ENCODE data around the gene APH1B.

APH1B gene

DNA sequence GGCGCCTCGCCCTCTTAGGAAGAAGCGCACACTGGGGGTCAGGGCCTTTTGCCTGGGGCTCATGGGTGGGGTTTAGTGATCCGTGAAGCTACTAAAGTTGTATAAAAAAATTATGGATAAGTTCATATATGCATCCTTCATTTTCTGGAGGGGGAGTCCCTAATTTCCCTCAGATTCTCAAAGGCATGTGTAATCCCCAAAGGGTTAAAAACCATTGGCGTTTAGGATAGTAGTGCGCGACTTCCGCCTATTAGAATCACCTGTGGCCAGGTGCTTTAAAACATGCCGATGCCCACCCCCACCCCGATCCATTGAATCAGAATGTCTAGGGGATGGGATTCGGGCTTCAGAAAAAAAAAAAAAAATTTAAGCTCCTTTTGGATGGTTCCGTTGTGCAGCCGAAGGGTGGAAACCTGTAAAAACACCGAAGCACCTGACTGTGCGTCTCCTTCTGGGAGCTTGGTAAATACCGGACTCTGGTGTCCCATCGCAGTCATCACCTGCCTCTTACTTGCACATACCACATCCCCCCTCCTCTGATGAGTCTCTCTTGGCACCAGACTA, 570 bp downstream of the APH1B start:
- H3K36me3 ChIP-seq (replicated peaks; ENCODE audit: low read depth, low read length) = peaks cover 3% of the 10 kb centered on the region
- peaks cover 14% of the 10 kb centered on the region; the same call in 1 of the 2 replicates for H3K4me1 ChIP-seq (ENCODE audit: low read length)
- H3K4me2 ChIP-seq (ENCODE audit: low read length) = peak overlapping the region; percentile 69
- H3K27me3 ChIP-seq (ENCODE audit: low read depth, low read length) = no peaks in the 10 kb centered on the region
- no peaks in the 10 kb centered on the region for H3K9me3 ChIP-seq (ENCODE audit: insufficient read depth, low read length)
- peak overlapping the region; percentile 39 for H3K27ac ChIP-seq (ENCODE audit: low read length)
- H4K20me1 ChIP-seq (ENCODE audit: insufficient read depth, low read length) = no peaks in the 10 kb centered on the region
- no peak for TF ChIP-seq EZH2phosphoT487 (IDR thresholded peaks at IDR 0.05; ENCODE audit: low read depth)
- TF ChIP-seq, protein P1, sequence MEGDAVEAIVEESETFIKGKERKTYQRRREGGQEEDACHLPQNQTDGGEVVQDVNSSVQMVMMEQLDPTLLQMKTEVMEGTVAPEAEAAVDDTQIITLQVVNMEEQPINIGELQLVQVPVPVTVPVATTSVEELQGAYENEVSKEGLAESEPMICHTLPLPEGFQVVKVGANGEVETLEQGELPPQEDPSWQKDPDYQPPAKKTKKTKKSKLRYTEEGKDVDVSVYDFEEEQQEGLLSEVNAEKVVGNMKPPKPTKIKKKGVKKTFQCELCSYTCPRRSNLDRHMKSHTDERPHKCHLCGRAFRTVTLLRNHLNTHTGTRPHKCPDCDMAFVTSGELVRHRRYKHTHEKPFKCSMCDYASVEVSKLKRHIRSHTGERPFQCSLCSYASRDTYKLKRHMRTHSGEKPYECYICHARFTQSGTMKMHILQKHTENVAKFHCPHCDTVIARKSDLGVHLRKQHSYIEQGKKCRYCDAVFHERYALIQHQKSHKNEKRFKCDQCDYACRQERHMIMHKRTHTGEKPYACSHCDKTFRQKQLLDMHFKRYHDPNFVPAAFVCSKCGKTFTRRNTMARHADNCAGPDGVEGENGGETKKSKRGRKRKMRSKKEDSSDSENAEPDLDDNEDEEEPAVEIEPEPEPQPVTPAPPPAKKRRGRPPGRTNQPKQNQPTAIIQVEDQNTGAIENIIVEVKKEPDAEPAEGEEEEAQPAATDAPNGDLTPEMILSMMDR (IDR thresholded peaks at IDR 0.05; ENCODE audit: low read depth, low read length) = no peak
- no peaks in the 10 kb centered on the region for H3K79me2 ChIP-seq (ENCODE audit: low read length)
- peak overlapping the region; percentile 91 for H3K9ac ChIP-seq (ENCODE audit: low read length)
- H3K4me3 ChIP-seq (ENCODE audit: low read length) = peak overlapping the region; percentile 97
- H2AFZ ChIP-seq (ENCODE audit: low read depth, low read length) = peak overlapping the region; percentile 86

DNA sequence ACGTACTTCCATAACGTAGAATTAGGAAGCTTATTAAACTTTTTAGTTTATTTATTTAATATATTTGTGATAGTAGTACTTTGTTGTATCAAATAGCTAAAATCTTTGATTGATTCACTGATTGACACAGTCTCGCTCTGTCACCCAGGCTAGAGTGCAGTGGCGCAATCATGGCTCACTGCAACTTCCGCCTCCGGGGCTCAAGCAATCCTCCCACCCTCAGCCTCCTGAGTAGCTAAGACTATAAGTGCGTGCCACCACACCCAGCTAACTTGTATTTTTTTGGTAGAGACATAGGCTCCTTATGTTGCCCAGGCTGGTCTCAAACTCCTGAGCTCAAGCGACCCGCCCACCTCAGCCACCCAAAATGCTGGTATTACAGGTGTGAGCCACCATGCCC, 5.7 kb downstream of the APH1B start:
- Histone ChIP-seq H3K4me3 (ENCODE audit: low read length) (no peak overlapping the region), H3K4me1 (ENCODE audit: low read length) (peaks cover 6% of the 10 kb centered on the region; the same call in 1 of the 2 replicates), H3K9ac (ENCODE audit: low read length) (no peak overlapping the region), H3K36me3 (replicated peaks; ENCODE audit: low read depth, low read length) (peaks cover 3% of the 10 kb centered on the region), H3K27ac (ENCODE audit: low read length) (no peak overlapping the region), H2AFZ (ENCODE audit: low read depth, low read length) (no peak overlapping the region), H3K27me3 (ENCODE audit: low read depth, low read length) (no peaks in the 10 kb centered on the region), H3K4me2 (ENCODE audit: low read length) (no peak overlapping the region), H4K20me1 (ENCODE audit: insufficient read depth, low read length) (no peaks in the 10 kb centered on the region), H3K79me2 (ENCODE audit: low read length) (no peaks in the 10 kb centered on the region), H3K9me3 (ENCODE audit: insufficient read depth, low read length) (no peaks in the 10 kb centered on the region)
- TF ChIP-seq, protein P1 (IDR thresholded peaks at IDR 0.05; ENCODE audit: low read depth, low read length) = no peak
- TF ChIP-seq EZH2phosphoT487 (IDR thresholded peaks at IDR 0.05; ENCODE audit: low read depth) = no peak

DNA sequence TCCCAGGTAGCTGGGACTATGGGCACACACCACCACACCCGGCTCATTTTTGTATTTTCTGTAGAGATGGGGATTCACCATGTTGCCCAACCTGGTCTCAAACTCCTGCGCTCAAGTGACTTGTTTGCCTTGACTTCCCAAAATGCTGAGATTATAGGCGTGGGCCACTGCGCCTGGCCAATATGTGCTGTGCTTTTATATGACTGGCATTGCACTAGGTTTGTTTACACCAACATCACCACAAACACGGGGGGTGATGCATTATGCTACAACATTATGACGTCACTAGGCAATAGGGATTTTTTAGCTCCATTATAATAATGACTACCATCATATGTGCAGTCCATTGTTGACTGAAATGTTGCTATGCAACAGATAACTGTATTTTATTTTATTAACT, 6.9 kb downstream of the APH1B start:
- Histone ChIP-seq H3K9me3 (ENCODE audit: insufficient read depth, low read length) (no peaks in the 10 kb centered on the region), H3K4me1 (ENCODE audit: low read length) (peaks cover 6% of the 10 kb centered on the region; the same call in 1 of the 2 replicates)
- TF ChIP-seq, protein P1 (IDR thresholded peaks at IDR 0.05; ENCODE audit: low read depth, low read length) = no peak
- no peak for TF ChIP-seq EZH2phosphoT487 (IDR thresholded peaks at IDR 0.05; ENCODE audit: low read depth)

DNA sequence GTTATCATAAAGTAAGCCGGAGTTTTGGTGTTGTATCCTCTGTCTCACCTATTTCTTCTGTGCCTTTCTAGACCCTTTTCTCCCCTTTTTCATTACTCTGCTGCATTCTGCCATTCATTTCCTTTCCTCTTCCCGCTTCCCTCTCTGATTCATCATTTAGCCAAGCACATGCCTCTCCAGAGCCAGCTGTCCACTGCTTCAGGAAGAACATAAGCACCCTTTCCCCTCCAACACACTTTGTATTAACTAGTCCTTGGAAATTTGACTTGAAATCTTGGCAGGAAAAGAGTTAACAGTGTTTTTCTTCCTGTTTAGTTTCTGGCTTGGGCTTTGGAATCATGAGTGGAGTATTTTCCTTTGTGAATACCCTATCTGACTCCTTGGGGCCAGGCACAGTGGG, 9.7 kb downstream of the APH1B start:
- H3K4me3 ChIP-seq (ENCODE audit: low read length) = no peak overlapping the region
- no peaks in the 10 kb centered on the region for H4K20me1 ChIP-seq (ENCODE audit: insufficient read depth, low read length)
- no peak overlapping the region for H3K9ac ChIP-seq (ENCODE audit: low read length)
- no peak overlapping the region for H3K27ac ChIP-seq (ENCODE audit: low read length)
- H3K36me3 ChIP-seq (replicated peaks; ENCODE audit: low read depth, low read length) = no peaks in the 10 kb centered on the region
- H3K79me2 ChIP-seq (ENCODE audit: low read length) = no peaks in the 10 kb centered on the region
- H3K4me2 ChIP-seq (ENCODE audit: low read length) = no peak overlapping the region
- no peak overlapping the region for H2AFZ ChIP-seq (ENCODE audit: low read depth, low read length)
- no peaks in the 10 kb centered on the region for H3K9me3 ChIP-seq (ENCODE audit: insufficient read depth, low read length)
- TF ChIP-seq EZH2phosphoT487 (IDR thresholded peaks at IDR 0.05; ENCODE audit: low read depth) = no peak
- TF ChIP-seq, protein P1 (IDR thresholded peaks at IDR 0.05; ENCODE audit: low read depth, low read length) = no peak
- H3K27me3 ChIP-seq (ENCODE audit: low read depth, low read length) = no peaks in the 10 kb centered on the region
- H3K4me1 ChIP-seq (ENCODE audit: low read length) = peaks cover 6% of the 10 kb centered on the region; the same call in 1 of the 2 replicates

More for the DNA sequence above, 6.9 kb downstream of the APH1B start:
- Histone ChIP-seq H3K27me3 (ENCODE audit: low read depth, low read length) (no peaks in the 10 kb centered on the region), H3K27ac (ENCODE audit: low read length) (no peak overlapping the region), H4K20me1 (ENCODE audit: insufficient read depth, low read length) (no peaks in the 10 kb centered on the region), H3K36me3 (replicated peaks; ENCODE audit: low read depth, low read length) (peaks cover 3% of the 10 kb centered on the region), H3K4me2 (ENCODE audit: low read length) (no peak overlapping the region), H3K9ac (ENCODE audit: low read length) (no peak overlapping the region), H3K4me3 (ENCODE audit: low read length) (no peak overlapping the region), H3K79me2 (ENCODE audit: low read length) (no peaks in the 10 kb centered on the region), H2AFZ (ENCODE audit: low read depth, low read length) (no peak overlapping the region)

Data from OCI-LY3 (cell line).